Caco-2 (cell line): ENCODE measurements around the gene GIMAP1. TPM values are rescaled to one million over a fixed set of nuclear protein-coding genes. Genes with fewer than 3 reads are reported as not detected.

Experiments
- BruUV-seq: library from RNA; stranded (reverse); fragments of 400-500 nt; replicated peaks from 2 replicates; lab custom pipeline; 2021; lab: Mats Ljungman, UMichigan
- CTCF ChIA-PET: fragments of 300-600 bp; sonication (Branson Sonifier 250); formaldehyde crosslinking; loops from one replicate; lab custom pipeline; 2022; ENCODE audit warnings: antibody characterized with exemption; lab: Charles Lee
- POLR2A ChIA-PET: fragments of 300-600 bp; sonication (Branson Sonifier 250); formaldehyde crosslinking; loops from one replicate; lab custom pipeline; 2022; ENCODE audit warnings: antibody characterized with exemption; lab: Charles Lee
- DNase-seq, 2 experiments: peaks; one replicate each; pipeline versions ENCODE4 v3.0.0 to v3.0.0-alpha.2; 2020 to 2022
- H3K27me3 ChIP-seq: replicated peaks from 2 replicates; pipeline ENCODE4 v1.6.0; 2011; ENCODE audit warnings: low read length; ENCODE audit not compliant: control insufficient read depth, insufficient read depth
- H3K36me3 ChIP-seq: 2 replicates; pipeline ENCODE4 v1.5.1; 2011; ENCODE audit warnings: low read length; ENCODE audit not compliant: control insufficient read depth, insufficient read depth
- H3K4me1 ChIP-seq: fragments of 250-450 bp; sonication (Bioruptor Pico); 2 replicates; pipeline ENCODE4 v1.5.1; 2020; ENCODE audit warnings: mild to moderate bottlenecking
- H3K4me3 ChIP-seq: 2 replicates; pipeline ENCODE4 v1.5.1; 2011; ENCODE audit warnings: low read depth, mild to moderate bottlenecking, control low read depth, low read length
- H3K9me3 ChIP-seq: fragments of 250-450 bp; sonication (Bioruptor Pico); 2 replicates; pipeline ENCODE4 v1.5.1; 2020; ENCODE audit warnings: mild to moderate bottlenecking, moderate library complexity
- H3K27ac Mint-ChIP-seq: one replicate; pipeline ENCODE4 v1.8.0; 2022; ENCODE audit warnings: mixed read lengths; ENCODE audit not compliant: unreplicated experiment
- H3K27me3 Mint-ChIP-seq: one replicate; pipeline ENCODE4 v1.8.0; 2022; ENCODE audit warnings: mixed read lengths; ENCODE audit not compliant: insufficient read depth, unreplicated experiment
- H3K36me3 Mint-ChIP-seq: one replicate; pipeline ENCODE4 v1.8.0; 2022; ENCODE audit warnings: mild to moderate bottlenecking, mixed read lengths; ENCODE audit not compliant: insufficient read depth, unreplicated experiment
- H3K4me1 Mint-ChIP-seq: one replicate; pipeline ENCODE4 v1.8.0; 2022; ENCODE audit warnings: low read depth, mixed read lengths; ENCODE audit not compliant: unreplicated experiment
- H3K4me3 Mint-ChIP-seq: one replicate; pipeline ENCODE4 v1.8.0; 2022; ENCODE audit warnings: mild to moderate bottlenecking, moderate library complexity, mixed read lengths; ENCODE audit not compliant: unreplicated experiment
- H3K9me3 Mint-ChIP-seq: one replicate; pipeline ENCODE4 v1.8.0; 2022; ENCODE audit warnings: mixed read lengths; ENCODE audit not compliant: unreplicated experiment
- intact Hi-C: fragments of 100-400 bp; cut with micrococcal nuclease; formaldehyde crosslinking; loops from one replicate; pipeline ENCODE4 v1.10.0; 2022; ENCODE audit not compliant: unreplicated experiment
- total RNA-seq: library from RNA; stranded (reverse); gene quantifications from 2 replicates; pipeline ENCODE4 v1.2.3, GENCODE V29; 2022
- TF ChIP-seq, protein P1 (sequence below), 2 experiments: fragments of 200-600 bp in 1 of 2; IDR thresholded peaks; 1 replicate in 1 of 2; 2 replicates in 1 of 2; pipeline versions ENCODE4 v1.5.1 to v1.8.0; 2011 to 2022; ENCODE audit warnings: antibody characterized with exemption in 1 of 2, control low read depth in 1 of 2, inconsistent platforms in 1 of 2, low read depth in 1 of 2, low read length in 1 of 2, mild to moderate bottlenecking in 1 of 2, moderate library complexity in 1 of 2; ENCODE audit not compliant: insufficient read depth in 1 of 2, severe bottlenecking in 1 of 2, unreplicated experiment in 1 of 2

GIMAP1 gene
- total RNA-seq, 1 experiment from 2014 or later, result not detected

DNA sequence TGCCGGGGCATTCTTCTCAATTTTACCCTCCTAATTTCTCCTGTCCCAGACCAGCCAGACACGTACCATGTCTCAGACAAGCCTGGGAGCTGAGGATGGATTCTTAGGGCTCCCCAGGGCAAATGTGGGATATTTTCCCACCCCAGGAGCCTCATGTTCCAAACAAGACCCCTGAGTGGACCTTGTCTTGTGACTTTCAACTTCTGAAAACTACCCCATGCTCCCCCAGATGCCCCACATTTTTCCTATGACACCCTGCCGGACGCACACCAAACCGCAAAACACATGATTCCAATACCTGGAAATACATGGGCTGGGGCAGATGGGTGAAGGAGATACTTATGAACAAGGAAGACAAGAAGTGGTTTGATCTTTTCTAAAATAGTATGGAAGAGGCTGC, 21.7 kb downstream of the GIMAP1 start:
- H3K4me3 Mint-ChIP-seq, result no peak overlapping the region
- BruUV-seq, result no TSS peak
- no peaks in the 10 kb centered on the region for H3K4me1 ChIP-seq
- H3K36me3 ChIP-seq, result no peaks in the 10 kb centered on the region
- H3K9me3 Mint-ChIP-seq, result no peaks in the 10 kb centered on the region
- H3K27me3 ChIP-seq, result peaks cover 1% of the 10 kb centered on the region; the same call in 1 of the 2 replicates
- no peaks in the 10 kb centered on the region for H3K36me3 Mint-ChIP-seq
- no peak overlapping the region for H3K4me3 ChIP-seq
- ChIA-PET CTCF (no interaction called here), POLR2A (no interaction called here)
- H3K27me3 Mint-ChIP-seq, result peaks cover 26% of the 10 kb centered on the region
- DNase-seq, result no peak
- H3K27ac Mint-ChIP-seq, result no peak overlapping the region
- H3K9me3 ChIP-seq, result no peaks in the 10 kb centered on the region
- H3K4me1 Mint-ChIP-seq, result peaks cover 7% of the 10 kb centered on the region
- intact Hi-C loops, result no loop called here
- TF ChIP-seq, protein P1, sequence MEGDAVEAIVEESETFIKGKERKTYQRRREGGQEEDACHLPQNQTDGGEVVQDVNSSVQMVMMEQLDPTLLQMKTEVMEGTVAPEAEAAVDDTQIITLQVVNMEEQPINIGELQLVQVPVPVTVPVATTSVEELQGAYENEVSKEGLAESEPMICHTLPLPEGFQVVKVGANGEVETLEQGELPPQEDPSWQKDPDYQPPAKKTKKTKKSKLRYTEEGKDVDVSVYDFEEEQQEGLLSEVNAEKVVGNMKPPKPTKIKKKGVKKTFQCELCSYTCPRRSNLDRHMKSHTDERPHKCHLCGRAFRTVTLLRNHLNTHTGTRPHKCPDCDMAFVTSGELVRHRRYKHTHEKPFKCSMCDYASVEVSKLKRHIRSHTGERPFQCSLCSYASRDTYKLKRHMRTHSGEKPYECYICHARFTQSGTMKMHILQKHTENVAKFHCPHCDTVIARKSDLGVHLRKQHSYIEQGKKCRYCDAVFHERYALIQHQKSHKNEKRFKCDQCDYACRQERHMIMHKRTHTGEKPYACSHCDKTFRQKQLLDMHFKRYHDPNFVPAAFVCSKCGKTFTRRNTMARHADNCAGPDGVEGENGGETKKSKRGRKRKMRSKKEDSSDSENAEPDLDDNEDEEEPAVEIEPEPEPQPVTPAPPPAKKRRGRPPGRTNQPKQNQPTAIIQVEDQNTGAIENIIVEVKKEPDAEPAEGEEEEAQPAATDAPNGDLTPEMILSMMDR (IDR thresholded peaks at IDR 0.05; ENCODE audit: insufficient read depth in 1 of 2, low read depth in 1 of 2, low read length in 1 of 2, severe bottlenecking in 1 of 2, unreplicated experiment in 1 of 2), result no peak

DNA sequence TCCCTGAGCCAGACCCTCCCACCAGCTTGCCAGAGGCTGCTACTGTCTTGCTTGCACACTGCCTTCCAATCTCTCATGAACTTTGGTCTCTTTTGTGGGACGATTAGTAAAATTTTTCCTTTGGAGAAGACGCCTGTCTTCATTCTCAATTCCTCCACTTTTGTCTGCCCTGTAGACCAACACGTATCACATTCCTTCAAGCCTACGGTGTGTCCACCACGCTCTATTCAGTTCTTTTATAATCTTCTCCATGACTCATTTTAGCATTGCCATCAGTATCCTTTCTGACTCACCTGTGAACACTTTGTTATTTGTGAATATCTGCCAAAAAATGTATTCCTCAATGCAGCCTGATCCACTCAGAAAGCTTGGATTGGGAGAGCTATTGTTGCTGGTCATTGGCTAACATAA, 22.2 kb downstream of the GIMAP1 start:
- Mint-ChIP-seq H3K27me3 (peaks cover 28% of the 10 kb centered on the region), H3K4me3 (no peak overlapping the region), H3K27ac (no peak overlapping the region), H3K9me3 (no peaks in the 10 kb centered on the region), H3K4me1 (peaks cover 7% of the 10 kb centered on the region), H3K36me3 (no peaks in the 10 kb centered on the region)
- Histone ChIP-seq H3K4me1 (no peaks in the 10 kb centered on the region), H3K27me3 (peaks cover 1% of the 10 kb centered on the region; the same call in 1 of the 2 replicates), H3K9me3 (no peaks in the 10 kb centered on the region), H3K4me3 (no peak overlapping the region), H3K36me3 (no peaks in the 10 kb centered on the region)
- BruUV-seq, result no TSS peak
- TF ChIP-seq, protein P1 (IDR thresholded peaks at IDR 0.05; ENCODE audit: insufficient read depth in 1 of 2, low read depth in 1 of 2, low read length in 1 of 2, severe bottlenecking in 1 of 2, unreplicated experiment in 1 of 2), result no peak
- ChIA-PET POLR2A (no interaction called here), CTCF (interaction anchor here (1.0 kb wide), 1 partner anchor 138 kb away, joined by 3 read pairs; no protein-coding TSS in a partner anchor)
- intact Hi-C loops, result no loop called here
- no peak for DNase-seq

DNA sequence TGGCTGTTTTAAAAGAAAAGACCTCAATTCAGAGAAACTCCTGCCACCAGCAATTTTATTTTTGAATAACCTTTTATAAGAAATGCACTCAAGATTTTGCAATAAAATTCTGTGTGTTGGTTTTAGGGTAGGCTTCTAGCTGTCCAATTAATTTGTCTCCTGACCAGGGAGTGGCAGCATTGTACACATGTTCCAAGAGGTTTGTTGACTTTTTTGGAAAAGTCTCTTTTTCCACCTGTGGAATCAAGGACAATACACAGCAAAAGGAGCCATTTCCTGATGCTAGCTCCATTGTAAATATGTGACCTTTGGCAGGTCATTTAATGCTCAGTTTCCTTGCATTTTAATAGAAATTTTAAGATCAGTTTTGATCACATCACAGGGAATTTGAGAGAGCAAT, 22.6 kb downstream of the GIMAP1 start:
- H3K27me3 ChIP-seq, result peaks cover 1% of the 10 kb centered on the region; the same call in 1 of the 2 replicates
- TF ChIP-seq, protein P1 (IDR thresholded peaks at IDR 0.05; ENCODE audit: insufficient read depth in 1 of 2, low read depth in 1 of 2, low read length in 1 of 2, severe bottlenecking in 1 of 2, unreplicated experiment in 1 of 2), result peak in 1 of 2 experiments; percentile 8
- ChIA-PET POLR2A (no interaction called here), CTCF (interaction anchor here (1.0 kb wide), 1 partner anchor 138 kb away, joined by 3 read pairs; no protein-coding TSS in a partner anchor)
- no peak for DNase-seq
- H3K4me1 ChIP-seq, result no peaks in the 10 kb centered on the region
- Mint-ChIP-seq H3K27ac (no peak overlapping the region), H3K9me3 (no peaks in the 10 kb centered on the region), H3K4me1 (peaks cover 7% of the 10 kb centered on the region), H3K4me3 (no peak overlapping the region), H3K27me3 (peaks cover 29% of the 10 kb centered on the region), H3K36me3 (no peaks in the 10 kb centered on the region)
- BruUV-seq, result no TSS peak
- intact Hi-C loops, result no loop called here
- no peaks in the 10 kb centered on the region for H3K9me3 ChIP-seq
- H3K4me3 ChIP-seq, result no peak overlapping the region
- no peaks in the 10 kb centered on the region for H3K36me3 ChIP-seq
